GM21447 (cell line): ENCODE data around the gene CHGA.

Source experiments
- ATAC-seq: cut with Tn5 transposase; IDR thresholded peaks from one replicate; pipeline ENCODE4 v1.9.1; 2021; ENCODE audit not compliant: unreplicated experiment

CHGA gene, protein sequence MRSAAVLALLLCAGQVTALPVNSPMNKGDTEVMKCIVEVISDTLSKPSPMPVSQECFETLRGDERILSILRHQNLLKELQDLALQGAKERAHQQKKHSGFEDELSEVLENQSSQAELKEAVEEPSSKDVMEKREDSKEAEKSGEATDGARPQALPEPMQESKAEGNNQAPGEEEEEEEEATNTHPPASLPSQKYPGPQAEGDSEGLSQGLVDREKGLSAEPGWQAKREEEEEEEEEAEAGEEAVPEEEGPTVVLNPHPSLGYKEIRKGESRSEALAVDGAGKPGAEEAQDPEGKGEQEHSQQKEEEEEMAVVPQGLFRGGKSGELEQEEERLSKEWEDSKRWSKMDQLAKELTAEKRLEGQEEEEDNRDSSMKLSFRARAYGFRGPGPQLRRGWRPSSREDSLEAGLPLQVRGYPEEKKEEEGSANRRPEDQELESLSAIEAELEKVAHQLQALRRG

DNA sequence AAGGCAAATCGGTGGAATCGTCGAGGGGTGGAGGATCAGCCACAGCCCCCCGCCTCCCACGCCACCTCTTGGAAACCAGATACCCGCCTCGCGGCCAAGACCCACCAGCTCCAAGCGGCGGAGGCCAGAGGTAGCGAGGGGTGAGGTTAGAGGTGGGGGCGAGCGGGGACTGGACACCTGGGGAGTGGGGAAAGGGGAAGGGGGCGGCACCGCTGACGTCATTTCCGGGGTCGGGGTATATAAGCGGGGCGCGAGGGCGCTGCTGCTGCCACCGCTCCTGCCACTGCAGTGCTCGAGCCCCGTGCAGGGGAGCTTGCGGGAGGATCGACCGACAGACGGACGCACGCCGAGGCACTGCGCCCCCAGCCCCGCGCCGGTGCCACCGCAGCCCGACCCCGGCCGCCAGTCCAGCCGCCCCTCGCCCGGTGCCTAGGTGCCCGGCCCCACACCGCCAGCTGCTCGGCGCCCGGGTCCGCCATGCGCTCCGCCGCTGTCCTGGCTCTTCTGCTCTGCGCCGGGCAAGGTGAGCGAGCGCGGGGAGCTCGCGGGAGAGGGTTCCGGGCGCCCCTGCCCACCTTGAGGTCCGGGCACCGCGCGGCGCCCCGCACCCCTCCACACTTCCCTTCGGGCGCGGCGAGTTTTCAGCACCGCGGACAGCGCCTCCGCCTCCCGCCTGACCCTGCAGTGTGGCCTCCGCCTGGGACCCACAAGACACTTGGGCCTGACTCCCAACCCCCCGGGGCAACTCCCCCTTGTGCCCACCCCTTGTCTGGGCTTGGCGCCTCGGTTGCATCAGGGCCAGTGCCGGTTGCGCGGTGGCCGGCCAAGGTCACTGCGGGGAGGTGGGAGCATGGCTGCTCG lies at the start of gene CHGA:
TSS of gene CHGA (plus strand) at position 268 of the 861 bp plus-strand sequence. CDS start at position 478, 210 bp downstream.
- ATAC-seq = no peak

DNA sequence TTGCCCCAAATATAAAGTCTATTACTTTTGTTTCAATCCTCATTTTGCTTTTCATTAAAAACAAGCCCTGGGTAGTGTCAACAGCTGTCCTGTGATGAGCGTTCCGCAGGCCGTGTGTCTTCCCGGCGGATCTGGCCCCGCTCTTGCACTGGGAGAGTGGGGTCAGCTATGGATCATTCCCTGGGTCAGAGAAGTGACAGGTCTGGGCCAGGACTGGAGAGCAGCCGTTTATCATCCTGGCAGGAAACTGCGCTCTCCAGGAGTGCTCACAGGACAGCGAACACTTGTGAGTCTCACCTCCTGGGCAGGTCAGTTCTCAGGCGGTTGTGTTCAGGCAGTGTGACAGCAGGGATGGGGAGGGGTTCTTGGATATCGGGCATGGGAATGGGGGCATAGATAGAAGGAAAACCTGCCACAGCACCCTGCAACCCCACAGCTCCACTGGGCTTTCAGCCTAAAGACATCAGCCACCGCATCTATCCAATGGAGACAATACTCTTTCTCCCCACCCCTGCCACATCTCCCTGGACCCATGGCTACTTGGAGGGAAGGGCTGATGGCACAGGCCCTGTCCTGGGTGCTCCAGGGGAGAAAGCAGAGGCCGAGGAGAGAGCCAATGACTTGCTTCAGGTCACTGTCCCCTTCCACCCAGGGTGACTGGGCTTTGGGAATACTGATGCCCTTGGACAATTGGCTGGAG lies 47.8 kb upstream of the CHGA start:
- no peak for ATAC-seq

DNA sequence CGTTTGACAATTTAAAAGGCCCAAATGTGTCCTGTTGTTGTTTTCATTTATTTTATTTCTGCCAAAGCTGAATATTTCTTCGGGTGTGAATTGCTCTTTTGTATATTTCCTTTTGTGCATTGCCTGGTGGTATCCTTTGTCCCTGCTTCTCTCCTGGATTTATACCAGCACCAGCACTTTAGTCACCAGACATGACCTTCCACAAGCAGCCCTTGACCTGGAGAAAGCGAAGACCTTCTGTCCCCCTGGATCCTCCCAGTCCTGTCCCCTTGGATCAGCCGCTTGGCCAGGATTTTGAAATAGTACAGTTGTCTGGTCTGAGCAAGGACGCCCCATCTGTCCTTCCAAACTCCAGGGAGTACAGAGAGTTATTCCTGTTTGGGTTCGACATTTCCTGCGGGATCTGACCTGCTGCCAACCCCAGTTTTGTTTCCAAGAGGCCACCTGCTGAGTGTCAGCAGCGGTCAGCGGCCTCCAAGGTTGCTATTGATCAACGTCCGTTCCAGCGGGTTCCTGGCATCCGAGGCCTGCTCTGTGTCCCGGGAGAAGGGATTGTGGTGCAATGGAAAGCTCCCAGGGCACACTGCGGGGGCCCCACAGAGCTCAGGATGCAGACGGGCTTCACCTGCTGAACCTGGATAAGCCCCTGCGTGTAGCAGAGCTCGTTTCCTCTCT lies 45.1 kb upstream of the CHGA start:
- no peak for ATAC-seq

DNA sequence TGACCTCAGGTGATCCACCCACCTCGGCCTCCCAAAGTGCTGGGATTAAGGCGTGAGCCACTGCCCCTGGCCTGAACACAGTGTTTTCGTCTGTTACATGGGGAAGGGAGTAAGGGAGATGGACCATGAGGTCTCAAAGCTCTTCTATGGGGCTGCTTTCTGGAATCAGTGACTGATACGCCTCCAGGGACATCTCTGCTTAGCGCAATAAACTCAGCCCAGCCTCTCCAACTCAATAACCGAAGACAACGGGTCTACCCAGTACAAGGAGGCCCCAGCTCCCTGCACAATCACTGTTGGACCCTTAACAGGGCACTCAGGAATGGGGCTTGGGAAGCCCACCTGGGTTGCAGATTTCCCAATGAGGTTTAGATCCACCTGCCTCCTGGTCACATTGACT lies 42.6 kb upstream of the CHGA start:
- ATAC-seq = no peak

DNA sequence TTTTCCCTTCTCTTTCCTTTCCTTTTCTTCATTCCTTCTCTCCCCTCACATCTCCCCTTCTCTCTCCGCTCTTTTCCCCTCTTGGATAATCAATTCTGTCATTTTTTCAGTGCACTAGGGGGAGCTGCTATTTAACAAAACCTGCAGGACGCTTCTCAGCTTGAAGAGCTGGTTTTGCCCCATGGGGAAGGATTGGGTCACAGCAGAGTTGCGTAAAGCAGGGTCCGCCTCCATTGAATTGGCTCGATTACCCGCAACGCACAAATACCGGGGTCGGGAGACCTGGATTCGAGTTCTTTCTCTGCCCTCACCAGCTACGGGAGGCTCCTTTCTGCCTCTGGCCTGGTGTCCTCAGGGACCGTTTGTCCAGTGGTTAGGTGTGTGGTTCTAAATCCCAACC lies 42.1 kb upstream of the CHGA start:
- ATAC-seq = no peak

DNA sequence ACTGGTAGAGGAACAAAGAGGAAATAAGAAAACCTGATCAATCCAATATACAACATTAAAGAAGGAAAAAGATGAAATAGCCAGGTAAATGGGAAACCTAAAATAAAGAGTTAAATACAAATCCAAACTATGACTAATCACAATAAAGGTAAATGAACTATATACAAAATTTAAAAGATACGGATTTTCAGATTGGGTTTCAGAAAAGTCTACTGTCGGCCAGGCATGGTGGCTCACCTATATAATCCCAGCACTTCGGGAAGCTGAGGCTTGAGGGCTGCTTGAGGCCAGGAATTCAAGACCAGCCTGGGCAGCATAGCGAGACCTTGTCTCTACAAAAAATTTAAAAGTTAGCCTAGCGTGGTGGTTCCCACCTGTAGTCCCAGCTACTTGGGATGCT lies 39.9 kb upstream of the CHGA start:
- ATAC-seq = no peak

DNA sequence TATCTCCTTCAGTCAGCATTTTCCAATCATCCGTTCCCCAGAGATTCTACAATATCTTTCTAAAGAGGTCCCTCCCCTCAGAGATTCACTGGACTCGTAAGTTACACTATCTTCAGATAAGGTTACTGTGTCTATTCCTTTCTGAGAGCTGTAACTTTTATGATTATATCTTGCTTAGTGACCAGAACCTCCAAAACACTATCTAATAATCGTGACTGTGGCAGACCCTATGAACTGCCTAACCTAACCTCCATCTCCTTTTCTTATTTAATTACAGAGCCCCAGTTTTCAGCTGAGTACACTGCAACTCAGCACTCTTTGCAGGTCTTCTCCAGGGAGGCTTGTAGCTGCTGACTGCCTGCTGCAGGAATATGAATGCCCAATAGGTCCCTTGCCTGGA lies 38.5 kb upstream of the CHGA start:
- ATAC-seq = no peak

DNA sequence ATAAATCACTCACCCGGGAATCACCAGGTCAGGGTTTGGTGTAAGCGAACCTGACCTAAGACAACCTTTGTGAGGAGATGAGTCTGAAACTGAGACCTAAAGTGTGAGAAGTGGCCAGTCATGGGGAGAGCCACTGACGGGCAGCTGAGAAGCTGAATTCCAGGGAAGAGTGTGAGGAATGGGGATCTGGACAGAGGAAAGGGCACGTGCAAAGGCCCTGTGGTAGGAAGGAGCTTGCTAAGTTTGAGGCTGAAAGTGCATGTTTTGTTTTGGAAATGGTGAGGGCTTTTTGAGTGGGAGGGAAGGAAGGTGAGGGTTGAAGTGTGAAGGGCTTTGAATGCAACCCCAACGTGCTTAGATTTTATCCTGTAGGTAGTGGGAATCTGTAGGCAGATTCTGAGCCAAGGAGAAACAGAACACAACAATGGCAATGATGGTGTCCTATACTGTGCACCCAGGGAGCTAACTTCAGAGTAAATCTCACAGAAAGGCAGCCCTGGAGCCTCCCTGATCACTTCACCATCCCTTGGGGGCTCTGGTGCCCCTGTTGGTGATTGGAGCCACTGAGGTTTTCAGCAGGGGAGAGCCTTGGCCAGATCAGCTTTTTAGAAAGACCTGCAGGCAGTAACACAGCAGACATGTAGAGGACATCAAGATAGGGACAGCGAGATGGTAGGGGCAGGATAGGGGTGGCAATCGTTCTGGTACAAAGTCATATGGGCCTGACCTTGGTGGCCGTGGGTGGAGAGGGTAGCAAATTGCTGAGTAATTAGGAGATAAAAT lies 37.5 kb upstream of the CHGA start:
- no peak for ATAC-seq

DNA sequence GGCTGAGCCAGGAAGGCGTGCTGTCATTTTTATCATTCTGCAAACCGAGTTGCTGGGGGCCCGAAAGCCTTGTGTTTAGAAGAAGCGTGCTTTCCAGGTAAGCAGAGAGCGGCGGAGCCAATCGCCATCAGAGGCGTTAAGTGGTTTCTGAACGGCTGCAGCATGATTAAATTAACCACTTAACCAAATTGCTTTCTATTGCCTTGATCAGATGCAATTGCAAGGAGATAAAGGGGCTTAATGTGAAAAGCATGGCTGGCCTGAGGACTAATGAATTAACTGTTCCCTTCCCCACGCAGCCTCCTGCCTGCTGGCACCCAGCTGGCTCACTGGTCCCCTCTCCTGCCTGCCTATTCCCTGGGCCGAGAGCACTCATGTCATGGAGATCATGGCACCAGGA lies 36.6 kb upstream of the CHGA start:
- ATAC-seq = no peak

DNA sequence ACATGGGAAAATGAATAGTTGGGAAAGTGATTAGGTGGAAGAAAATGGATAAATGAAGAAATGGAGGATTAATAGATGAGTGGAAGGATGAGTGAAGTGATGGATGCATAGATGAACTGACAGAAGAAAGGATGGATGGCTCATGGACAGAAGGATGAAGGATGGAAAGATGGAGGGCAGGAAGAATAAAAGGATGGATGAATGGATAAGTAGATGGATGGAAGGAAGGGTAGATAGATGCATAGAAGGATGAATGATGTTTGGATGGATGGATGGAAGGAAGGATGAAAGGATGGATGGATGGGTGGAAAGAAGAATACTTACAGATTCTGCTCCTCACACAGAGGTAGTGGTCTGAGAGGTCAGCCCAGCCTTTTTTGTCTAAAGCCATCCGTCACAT lies 35.8 kb upstream of the CHGA start:
- ATAC-seq = no peak

DNA sequence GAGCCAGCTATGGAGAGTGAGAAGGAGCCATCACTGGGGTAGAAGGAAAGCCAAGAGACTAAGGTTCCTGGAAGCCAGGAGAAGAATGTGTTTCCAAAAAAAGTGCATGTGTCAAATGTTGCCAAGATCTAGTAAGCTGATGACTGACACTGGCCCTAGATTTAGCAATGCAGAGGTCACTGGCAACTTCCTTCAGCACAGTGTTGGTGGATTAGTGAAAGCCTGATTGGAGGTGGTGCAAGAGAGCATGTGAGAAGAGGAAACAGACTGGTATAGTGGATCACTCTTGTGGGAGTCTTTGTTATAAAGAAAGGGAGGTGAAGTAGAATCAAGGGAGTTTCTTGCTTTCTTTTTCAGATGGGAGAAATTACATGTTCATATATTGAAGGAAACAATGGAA lies 34.1 kb upstream of the CHGA start:
- no peak for ATAC-seq

DNA sequence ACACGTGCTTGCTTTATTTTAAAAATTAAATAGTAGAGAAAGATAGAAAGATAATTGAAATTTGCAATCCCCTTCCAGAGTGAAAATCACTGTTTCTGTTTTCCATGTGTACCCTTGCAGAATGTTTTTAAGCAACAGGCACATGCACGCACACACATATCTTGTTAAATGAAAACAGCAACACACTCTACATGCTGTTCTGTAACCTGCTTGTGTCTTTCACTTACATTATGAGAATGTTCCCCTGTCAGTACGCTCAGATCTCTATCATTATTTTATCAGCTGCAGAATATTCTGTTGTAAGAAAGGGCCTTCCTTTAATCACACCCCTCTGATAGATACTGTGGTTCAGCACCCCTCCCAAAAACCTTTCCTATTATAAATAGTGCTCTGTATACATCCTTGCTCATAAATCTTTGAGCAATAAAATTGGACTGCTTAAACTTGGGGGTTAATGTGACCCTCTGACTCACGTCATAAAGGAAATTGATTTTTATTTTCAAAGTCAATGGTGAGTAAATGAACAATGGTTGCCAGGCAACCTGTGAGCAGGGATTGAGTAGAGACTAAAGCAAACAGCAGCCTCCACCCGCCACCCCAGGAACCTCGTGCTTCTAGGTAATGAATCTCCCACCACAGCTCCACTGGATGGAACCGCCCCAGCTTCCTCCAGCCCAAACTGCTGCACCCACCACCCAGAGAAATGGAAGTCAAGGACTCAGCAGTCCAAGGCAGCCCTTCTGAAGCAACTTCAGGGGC lies 31.9 kb upstream of the CHGA start:
- ATAC-seq = no peak

DNA sequence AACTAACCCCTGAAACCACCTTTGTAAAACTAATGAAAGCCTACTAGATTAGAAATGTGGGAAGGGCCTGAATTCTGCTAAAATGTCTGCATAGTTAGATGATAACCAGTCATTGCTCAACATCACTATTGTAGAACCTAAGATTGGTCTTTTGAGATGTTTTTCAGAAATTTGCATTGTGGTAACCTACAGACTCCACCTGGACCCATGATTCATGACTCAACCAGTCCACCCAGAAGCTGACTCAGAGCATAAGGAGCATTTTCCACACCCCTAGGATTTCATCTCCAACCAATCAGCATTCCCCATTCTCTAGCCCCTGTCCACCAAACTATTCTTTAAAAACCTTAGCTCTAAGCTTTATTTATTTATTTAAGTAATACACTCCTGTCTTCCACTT lies 30.4 kb upstream of the CHGA start:
- ATAC-seq = no peak

DNA sequence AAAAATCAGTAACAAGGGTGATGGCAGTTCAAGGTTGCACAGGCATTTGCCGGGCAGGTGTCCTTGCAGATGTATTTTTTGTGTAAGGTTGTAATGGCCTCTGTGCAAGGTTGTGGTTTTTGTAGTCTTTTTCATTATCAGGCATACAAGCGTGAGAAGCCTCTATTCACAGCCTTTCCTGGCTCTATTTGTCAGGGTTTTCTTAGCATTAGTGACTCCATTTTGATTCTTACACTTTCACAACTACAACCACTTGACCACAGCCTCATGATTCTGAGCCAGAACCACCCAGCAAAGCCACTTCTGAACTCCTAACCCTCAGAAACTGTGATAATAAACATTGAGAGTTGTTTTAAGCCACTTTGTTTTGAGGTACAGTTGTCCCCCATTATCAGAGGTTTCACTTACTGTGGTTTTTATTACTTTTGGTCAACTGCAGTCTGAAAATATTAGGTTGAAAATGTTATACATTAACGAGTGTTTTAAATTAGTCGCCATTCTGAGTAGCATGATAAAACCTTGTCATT lies 27.5 kb upstream of the CHGA start:
- ATAC-seq = no peak

DNA sequence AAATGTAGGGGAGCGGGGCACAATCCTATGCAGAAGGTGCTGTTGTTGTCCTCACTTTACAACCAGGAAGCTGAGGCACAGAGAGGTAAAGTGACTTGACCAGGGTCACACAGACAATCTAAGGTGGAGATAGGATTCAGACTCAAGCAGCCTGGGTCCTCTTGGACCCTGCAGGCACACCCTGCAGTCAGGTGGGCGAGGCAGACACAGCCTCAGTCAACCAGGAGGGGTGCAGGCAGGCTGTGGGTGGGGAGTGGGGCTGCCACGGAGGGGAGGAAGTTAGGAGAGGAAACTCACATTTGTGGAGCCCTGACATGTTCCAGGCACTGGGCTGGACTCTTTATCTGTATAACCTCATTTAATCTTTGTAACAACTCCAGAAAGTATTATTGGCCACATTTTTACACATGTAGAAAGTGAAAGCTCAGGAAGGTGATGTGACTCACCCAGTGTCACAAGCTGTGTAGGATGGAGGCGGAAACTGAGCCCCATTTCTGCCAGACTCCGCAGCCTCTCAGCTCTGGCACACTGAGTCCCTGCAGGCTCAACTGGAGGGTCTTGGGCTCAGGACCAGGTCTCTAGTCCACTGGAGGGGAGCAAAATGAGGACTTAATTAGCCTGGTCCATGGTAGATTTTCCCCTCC lies 24.9 kb upstream of the CHGA start:
- no peak for ATAC-seq

DNA sequence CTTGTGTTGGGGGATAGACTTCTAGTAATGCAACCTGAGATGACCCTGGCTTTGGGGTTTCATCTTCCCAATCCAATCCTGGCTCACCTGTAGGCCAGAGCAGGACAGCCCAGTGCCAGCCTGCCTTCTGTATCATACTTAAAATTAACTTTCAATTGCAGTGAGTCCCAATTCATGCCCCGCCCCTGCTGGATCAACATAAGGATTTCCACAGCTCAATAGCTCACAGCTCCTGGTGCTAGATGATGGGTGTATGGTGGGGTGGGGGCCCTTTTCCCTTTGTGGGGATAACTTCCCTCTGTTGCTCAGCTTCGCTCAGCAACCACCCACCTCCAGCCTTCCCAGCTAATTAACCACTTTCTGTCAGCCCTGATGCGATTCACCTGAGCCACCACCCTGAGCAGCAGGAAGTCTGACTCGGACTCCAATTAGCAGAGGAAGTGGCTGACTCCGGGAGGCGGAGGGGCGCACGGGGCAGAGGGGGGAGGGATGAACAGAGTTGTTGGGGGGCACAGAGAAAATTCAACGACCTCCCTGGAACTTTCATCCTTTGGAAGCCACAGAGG lies 24.3 kb upstream of the CHGA start:
- no peak for ATAC-seq

DNA sequence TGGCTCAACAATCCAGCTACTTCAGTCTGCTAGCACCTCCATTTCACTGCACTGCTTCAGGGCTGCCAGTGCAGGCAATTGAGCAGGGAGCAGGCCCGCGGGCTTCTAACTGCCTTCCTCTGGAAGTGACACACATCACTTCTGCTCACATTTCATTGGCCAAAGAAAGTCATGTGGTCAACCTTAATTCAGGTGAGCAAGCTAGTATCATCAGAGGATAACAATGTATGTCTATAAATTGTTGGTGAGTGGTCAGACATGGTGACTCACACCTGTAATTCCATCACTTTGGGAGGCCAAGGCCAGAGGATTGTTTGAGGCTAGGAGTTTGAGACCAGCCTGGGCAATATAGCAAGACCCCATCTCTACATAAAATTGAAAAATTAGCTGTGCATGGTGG lies 22.3 kb upstream of the CHGA start:
- no peak for ATAC-seq

DNA sequence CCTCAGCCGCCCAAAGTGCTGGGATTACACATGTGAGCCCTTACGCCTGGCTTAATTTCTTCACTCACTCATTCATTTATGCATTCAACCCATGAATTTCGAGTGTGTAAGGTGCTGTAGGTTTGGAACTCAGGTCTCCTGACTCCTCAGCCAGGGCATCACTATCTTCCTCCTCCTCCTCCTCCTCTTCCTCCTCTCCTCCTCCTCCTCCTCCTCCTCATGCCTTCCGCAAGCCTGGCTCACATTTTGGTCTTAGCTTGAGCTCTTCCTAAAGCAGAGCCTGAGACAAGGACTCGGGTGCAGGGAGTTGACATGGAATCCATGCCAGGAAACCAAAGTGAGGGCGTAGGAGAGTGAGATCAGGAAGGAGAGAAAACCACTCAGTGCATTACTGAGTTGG lies 20.8 kb upstream of the CHGA start:
- no peak for ATAC-seq
